Myometrial cell (primary cell): ENCODE data around the gene HELZ2. TPM values are rescaled to one million over a fixed set of nuclear protein-coding genes. Genes with fewer than 3 reads are reported as not detected.

Source experiments
- total RNA-seq: library from RNA; depleted of rRNA; stranded (reverse); fragments of >200 nt; gene quantifications from 2 replicates; pipeline ENCODE4 v1.2.3, GENCODE V29; 2015

Gene HELZ2, protein sequence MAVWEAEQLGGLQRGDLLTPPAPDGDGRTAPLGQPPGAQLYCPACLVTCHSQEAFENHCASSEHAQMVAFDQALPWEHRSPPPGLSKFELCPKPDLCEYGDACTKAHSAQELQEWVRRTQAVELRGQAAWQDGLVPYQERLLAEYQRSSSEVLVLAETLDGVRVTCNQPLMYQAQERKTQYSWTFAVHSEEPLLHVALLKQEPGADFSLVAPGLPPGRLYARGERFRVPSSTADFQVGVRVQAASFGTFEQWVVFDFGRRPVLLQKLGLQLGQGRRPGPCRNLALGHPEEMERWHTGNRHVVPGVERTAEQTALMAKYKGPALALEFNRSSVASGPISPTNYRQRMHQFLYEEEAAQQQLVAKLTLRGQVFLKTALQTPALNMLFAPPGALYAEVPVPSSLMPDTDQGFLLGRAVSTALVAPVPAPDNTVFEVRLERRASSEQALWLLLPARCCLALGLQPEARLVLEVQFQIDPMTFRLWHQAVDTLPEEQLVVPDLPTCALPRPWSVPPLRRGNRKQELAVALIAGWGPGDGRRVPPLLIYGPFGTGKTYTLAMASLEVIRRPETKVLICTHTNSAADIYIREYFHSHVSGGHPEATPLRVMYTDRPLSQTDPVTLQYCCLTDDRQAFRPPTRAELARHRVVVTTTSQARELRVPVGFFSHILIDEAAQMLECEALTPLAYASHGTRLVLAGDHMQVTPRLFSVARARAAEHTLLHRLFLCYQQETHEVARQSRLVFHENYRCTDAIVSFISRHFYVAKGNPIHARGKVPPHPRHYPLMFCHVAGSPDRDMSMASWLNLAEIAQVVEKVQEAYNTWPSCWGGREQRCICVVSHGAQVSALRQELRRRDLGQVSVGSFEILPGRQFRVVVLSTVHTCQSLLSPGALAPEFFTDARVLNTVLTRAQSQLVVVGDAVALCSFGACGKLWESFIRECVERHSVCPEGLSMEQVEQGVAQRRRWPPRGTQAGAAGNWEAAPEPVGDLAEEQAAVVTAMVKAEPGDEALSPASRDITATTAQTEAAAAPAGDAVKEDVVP (N-terminal part only)
- 24.2 and 30.1 TPM in 2 replicates for total RNA-seq

DNA sequence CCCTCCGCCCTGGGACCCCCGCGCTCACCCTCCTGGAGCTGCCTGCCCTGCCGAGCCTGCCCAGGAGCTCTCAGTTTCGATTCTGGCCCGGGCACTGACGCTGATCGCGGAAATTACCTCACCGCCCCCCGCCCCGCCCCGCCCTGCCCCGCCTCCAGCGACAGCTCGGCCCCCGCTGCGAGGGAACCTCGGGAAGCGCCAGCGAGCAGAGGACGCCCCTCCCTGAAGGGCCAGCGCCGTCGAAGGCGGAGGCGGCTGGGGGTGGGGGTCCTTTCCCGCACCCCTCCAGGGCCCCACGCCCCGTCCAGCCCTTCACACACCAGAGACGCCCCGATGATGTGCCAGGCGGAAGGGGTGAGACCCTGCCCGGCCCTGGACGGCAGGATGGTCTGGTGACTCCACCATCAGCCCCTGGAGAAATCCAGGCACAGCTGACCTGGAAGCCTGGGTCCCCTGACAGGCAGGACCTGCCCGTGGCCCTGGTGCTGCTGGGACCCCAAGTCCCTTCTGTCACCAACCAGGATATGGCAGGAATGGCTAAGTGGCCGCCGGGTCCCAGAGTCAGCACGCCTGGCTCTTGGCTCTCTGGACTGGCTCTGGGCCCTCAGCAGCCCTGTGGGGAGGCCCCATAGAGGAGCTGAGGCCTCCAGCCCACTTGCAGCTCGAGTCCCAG, at the start of gene HELZ2:
HELZ2 (minus strand) TSS at position 84 of the 673 bp plus-strand sequence. CDS start 1,854 bp downstream, outside the sequence.

DNA sequence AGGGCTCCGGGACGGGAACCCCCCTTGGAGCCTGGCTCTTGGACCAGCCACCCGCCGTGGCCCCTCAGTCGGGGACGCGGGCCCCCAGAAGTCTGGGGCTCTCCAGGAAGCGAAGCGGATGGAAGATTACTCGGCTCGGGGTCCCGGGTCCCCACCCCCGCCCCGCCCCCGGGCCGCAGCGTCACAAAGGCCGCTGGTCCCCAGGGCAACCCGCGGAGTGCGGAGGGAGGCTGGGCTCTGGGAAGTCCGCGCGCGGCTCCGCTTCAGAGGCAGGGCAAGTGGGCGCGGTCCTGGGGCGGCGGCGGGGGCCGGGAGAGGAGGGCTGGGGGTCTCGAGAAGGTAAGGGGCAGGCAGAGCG, 20.1 kb downstream of the HELZ2 start, which contains the start of gene FNDC11:
FNDC11 (plus strand) TSS at position 227 of the 358 bp plus-strand sequence. CDS start 1,505 bp downstream, outside the sequence.

DNA sequence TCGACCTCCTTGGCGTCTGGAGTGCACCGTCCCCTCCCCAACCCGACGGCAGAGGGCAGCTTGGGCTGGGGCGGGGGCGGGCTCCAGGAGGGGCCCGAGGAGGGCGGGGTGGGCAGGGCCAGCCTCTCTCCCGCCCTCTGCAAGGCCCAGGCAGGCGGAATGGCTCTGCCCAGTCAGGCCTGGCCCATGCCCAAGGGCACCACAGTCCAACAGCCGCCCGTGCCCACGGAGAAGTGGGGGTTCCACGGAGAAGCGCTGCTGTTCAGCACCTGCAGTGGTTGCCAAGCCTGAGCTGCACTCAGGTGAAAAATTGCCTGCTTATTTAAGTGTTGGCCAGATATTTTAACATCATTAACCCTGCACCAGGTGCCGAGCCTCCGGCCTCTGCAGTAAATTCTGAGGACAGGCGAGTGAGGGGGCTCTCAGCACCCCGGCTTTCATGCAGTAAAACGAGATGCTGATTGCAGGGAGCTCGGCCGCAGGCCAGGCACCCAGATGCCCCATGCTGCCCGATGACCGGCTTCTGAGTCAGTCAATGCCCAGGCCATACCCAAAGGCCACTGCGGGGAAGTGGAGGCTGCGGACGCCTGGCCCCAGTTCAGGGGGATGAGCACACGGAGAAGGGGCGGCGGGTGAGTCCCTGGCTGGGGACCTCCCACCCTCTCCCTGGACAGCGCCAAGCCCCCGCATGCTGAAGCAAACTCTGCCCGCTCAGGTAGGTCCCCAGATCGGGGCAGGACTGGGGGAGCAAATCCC, 26.1 kb downstream of the HELZ2 start, which contains the start of gene SRMS:
SRMS (minus strand) TSS at position 25 of the 756 bp plus-strand sequence. CDS start 286 bp downstream, outside the sequence.

DNA sequence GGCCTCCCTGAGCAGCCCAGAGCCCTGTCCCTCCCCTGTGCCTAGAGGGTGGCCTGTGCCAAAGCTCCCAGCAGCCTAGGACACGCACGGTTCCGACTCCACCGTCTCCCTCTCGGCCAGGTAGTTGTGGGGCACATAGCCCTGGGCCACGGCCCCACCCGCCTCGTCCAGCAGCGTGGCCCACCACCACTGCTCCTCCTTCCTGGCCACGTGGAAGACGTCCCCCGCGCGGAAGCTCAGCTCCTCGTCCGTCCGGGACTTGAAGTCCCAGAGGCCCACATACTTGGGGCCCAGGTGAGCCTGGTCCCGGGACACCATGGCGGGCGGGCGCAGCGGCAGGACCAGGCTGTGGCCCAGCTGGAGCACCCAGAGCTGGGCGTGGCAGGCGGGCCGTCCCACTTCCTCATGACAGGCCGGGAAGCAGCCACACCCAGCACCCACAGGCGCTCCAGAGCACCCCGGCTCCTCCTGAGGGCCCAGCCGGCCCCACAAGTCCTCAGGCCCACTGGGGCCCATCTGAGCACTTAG, 37.0 kb downstream of the HELZ2 start, which contains the start of gene PTK6:
PTK6 (minus strand) TSS at position 380 of the 528 bp plus-strand sequence; CDS start at position 318, 62 bp downstream.

Other genes starting within 250 kb of the HELZ2 start
- gene CHRNA4, start 212.9 kb downstream of the HELZ2 start, total RNA-seq, result not detected in 2 replicates
- 1.4 TPM in 1 of 2 replicates, not detected in the other for gene KCNQ2, start 101.6 kb downstream of the HELZ2 start, total RNA-seq
- gene EEF1A2, start 75.2 kb downstream of the HELZ2 start, total RNA-seq, result 0.58 TPM in 1 of 2 replicates, not detected in the other
- gene PPDPF, start 53.5 kb downstream of the HELZ2 start, total RNA-seq, result 133 and 178 TPM in 2 replicates
- gene PTK6, start 36.9 kb downstream of the HELZ2 start, total RNA-seq, result not detected in 2 replicates
- not detected in 2 replicates for gene SRMS, start 26.5 kb downstream of the HELZ2 start, total RNA-seq
- gene FNDC11, start 20.1 kb downstream of the HELZ2 start, total RNA-seq, result 1.1 and 1.7 TPM in 2 replicates
- gene GMEB2, start 52.9 kb upstream of the HELZ2 start, total RNA-seq, result 11.3 and 13.3 TPM in 2 replicates
- 53.3 and 67.2 TPM in 2 replicates for gene STMN3, start 79.2 kb upstream of the HELZ2 start, total RNA-seq
- 13.5 and 14.0 TPM in 2 replicates for gene RTEL1, start 84.1 kb upstream of the HELZ2 start, total RNA-seq
- gene TNFRSF6B, start 122.4 kb upstream of the HELZ2 start, total RNA-seq, result 250 and 261 TPM in 2 replicates
- gene ARFRP1, start 133.7 kb upstream of the HELZ2 start, total RNA-seq, result 38.9 and 59.5 TPM in 2 replicates
- 24.1 and 42.7 TPM in 2 replicates for gene ZGPAT, start 133.8 kb upstream of the HELZ2 start, total RNA-seq
- 0.58 and 1.4 TPM in 2 replicates for gene LIME1, start 162.4 kb upstream of the HELZ2 start, total RNA-seq
- 49.3 and 69.3 TPM in 2 replicates for gene SLC2A4RG, start 165.5 kb upstream of the HELZ2 start, total RNA-seq